Esophagus squamous epithelium (tissue), 5 donors: ENCODE results near the gene RNF183. TPM values are rescaled to one million over a fixed set of nuclear protein-coding genes. Genes with fewer than 3 reads are reported as not detected.

Experiments
- DNase-seq: peaks from one replicate; lab custom pipeline; 2025; lab: John Stamatoyannopoulos, UW
- H3K27ac ChIP-seq, 4 donors: fragments of 200-600 bp; sonication (generic); one replicate each; pipeline ENCODE4 v1.5.1; 2016 to 2019; ENCODE audit warnings: mild to moderate bottlenecking in 1 of 4
- H3K27me3 ChIP-seq, 4 donors: fragments of 200-600 bp; sonication (generic); 1 replicate in 3 of 4; 2 replicates in 1 of 4; pipeline versions ENCODE4 v1.5.1 to v1.6.0; 2017 to 2021; ENCODE audit warnings: antibody characterized with exemption in 1 of 4
- H3K36me3 ChIP-seq, 3 donors: fragments of 200-600 bp; sonication (generic); one replicate each; pipeline ENCODE4 v1.5.1; 2016 to 2019
- H3K4me1 ChIP-seq, 3 donors: fragments of 200-600 bp; sonication (generic); one replicate each; pipeline ENCODE4 v1.5.1; 2017 to 2019
- H3K4me3 ChIP-seq, 4 donors: fragments of 200-600 bp; sonication (generic); 1 replicate in 3 of 4; 2 replicates in 1 of 4; pipeline ENCODE4 v1.5.1; 2016 to 2019; ENCODE audit warnings: mild to moderate bottlenecking in 2 of 4, moderate library complexity in 1 of 4
- H3K9me3 ChIP-seq, 3 donors: fragments of 200-600 bp; sonication (generic); one replicate each; pipeline ENCODE4 v1.5.1; 2016 to 2019
- CTCF ChIP-seq, 6 experiments: fragments of 450-650 bp in 4 of 6; fragments of 200-600 bp in 2 of 6; sonication (generic) in 2 of 6; IDR thresholded peaks; one replicate each; pipeline ENCODE4 v1.5.1; 2016 to 2019; ENCODE audit warnings: antibody characterized with exemption in 6 of 6, mild to moderate bottlenecking in 4 of 6, moderate library complexity in 4 of 6
- POLR2A ChIP-seq, 4 donors: fragments of 450-650 bp; IDR thresholded peaks; one replicate each; pipeline ENCODE4 v1.6.1; 2017; ENCODE audit warnings: antibody characterized with exemption in 4 of 4, mild to moderate bottlenecking in 4 of 4, moderate library complexity in 3 of 4
- WGBS, 2 donors: methylation state at CpG; one replicate each; pipeline ENCODE4 v1.1.5; 2018; 5-methylcytosine and 5-hydroxymethylcytosine counted together
- intact Hi-C: fragments of 100-400 bp; cut with DNase I; formaldehyde crosslinking; loops from one replicate; pipeline ENCODE4 v1.15.0; 2022
- total RNA-seq, 4 donors: library from RNA; depleted of rRNA; stranded (reverse); fragments of >200 nt; gene quantifications; one replicate each; pipeline ENCODE4 v1.1.0, GENCODE V29; 2016
- donor health status: DM: yes; HTN: yes; CAD: no.

The RNF183 gene
- total RNA-seq, 4 donors from 2014 or later = 2.1 to 6.0 (median 3.4) TPM; not detected in 1

- H3K4me1 ChIP-seq = no peaks in the 10 kb centered on the region
- H3K36me3 ChIP-seq = peaks cover 19 to 89% (median 58%) of the 10 kb centered on the region in 3 donors
- no peaks in the 10 kb centered on the region for H3K9me3 ChIP-seq
- peak overlapping the region in 1 of 4 donors; percentile 15 for H3K27ac ChIP-seq
- intact Hi-C loops = no loop called here
- TF ChIP-seq POLR2A (IDR thresholded peaks at IDR 0.05) = no peak
- TF ChIP-seq CTCF (IDR thresholded peaks at IDR 0.05) = no peak
- DNase-seq = no peak
- WGBS, 2 donors = 78 to 85% methylated on average over 6 of the region's 6 CpGs
- no peak overlapping the region for H3K4me3 ChIP-seq
- no peaks in the 10 kb centered on the region for H3K27me3 ChIP-seq
Measured at GRCh38 chr9:113290052-113290607, 13.0 kb downstream of the RNF183 start.

GRCh38 chr9:113289091-113289490 lies 14.1 kb downstream of the RNF183 start:
- no peak for TF ChIP-seq CTCF (IDR thresholded peaks at IDR 0.05)
- TF ChIP-seq POLR2A (IDR thresholded peaks at IDR 0.05) = no peak
- Histone ChIP-seq H3K9me3 (no peaks in the 10 kb centered on the region), H3K36me3 (peaks cover 27 to 100% (median 60%) of the 10 kb centered on the region in 3 donors), H3K4me3 (no peak overlapping the region), H3K27ac (no peak overlapping the region), H3K27me3 (no peaks in the 10 kb centered on the region), H3K4me1 (no peaks in the 10 kb centered on the region)
- intact Hi-C loops = no loop called here
- no peak for DNase-seq
- WGBS, 2 donors = 97 to 98% methylated on average over 2 of the region's 2 CpGs

GRCh38 chr9:113281356-113281755 lies 21.8 kb downstream of the RNF183 start:
- no peaks in the 10 kb centered on the region for H3K9me3 ChIP-seq
- DNase-seq = no peak
- H3K27ac ChIP-seq = no peak overlapping the region
- no peaks in the 10 kb centered on the region for H3K27me3 ChIP-seq
- no peak for TF ChIP-seq CTCF (IDR thresholded peaks at IDR 0.05)
- TF ChIP-seq POLR2A (IDR thresholded peaks at IDR 0.05) = no peak
- WGBS, 2 donors = 89 to 91% methylated on average over 4 of the region's 4 CpGs
- H3K4me3 ChIP-seq = no peak overlapping the region
- H3K4me1 ChIP-seq = peaks cover 5 to 22% (median 11%) of the 10 kb centered on the region in 3 donors
- intact Hi-C loops = no loop called here
- H3K36me3 ChIP-seq = peaks cover 26 to 97% (median 48%) of the 10 kb centered on the region in 3 donors

- Histone ChIP-seq H3K27ac (no peak overlapping the region), H3K36me3 (peaks cover 14 to 72% (median 38%) of the 10 kb centered on the region in 3 donors), H3K9me3 (no peaks in the 10 kb centered on the region), H3K27me3 (no peaks in the 10 kb centered on the region), H3K4me1 (peaks cover 13 to 38% (median 16%) of the 10 kb centered on the region in 3 donors), H3K4me3 (no peak overlapping the region)
- 78 to 80% methylated on average over 4 of the region's 4 CpGs for WGBS, 2 donors
- TF ChIP-seq CTCF (IDR thresholded peaks at IDR 0.05) = no peak
- no peak for TF ChIP-seq POLR2A (IDR thresholded peaks at IDR 0.05)
- intact Hi-C loops = loop anchor here (5.0 kb wide), 1 partner anchor 128 kb away; no protein-coding TSS in a partner anchor
- no peak for DNase-seq
Measured at GRCh38 chr9:113278840-113279239, 24.3 kb downstream of the RNF183 start.
